KMS-11 (cell line): ENCODE results near the gene SAMD5.

Experiments
- H2AFZ ChIP-seq: fragments of 200-600 bp; sonication (generic); 2 replicates; pipeline ENCODE4 v1.6.1; 2016; ENCODE audit warnings: antibody characterized with exemption, mixed run types, low read depth
- H3K27ac ChIP-seq: fragments of 200-600 bp; sonication (generic); 2 replicates; pipeline ENCODE4 v1.6.1; 2016; ENCODE audit warnings: mild to moderate bottlenecking, mixed run types
- H3K27me3 ChIP-seq: fragments of 200-600 bp; sonication (generic); 2 replicates; pipeline ENCODE4 v1.6.1; 2017; ENCODE audit warnings: mild to moderate bottlenecking, low read depth, mixed run types, moderate library complexity; ENCODE audit not compliant: insufficient read depth
- H3K36me3 ChIP-seq: fragments of 200-600 bp; sonication (generic); 2 replicates; pipeline ENCODE4 v1.6.1; 2017; ENCODE audit warnings: mild to moderate bottlenecking, mixed run types; ENCODE audit not compliant: insufficient read depth
- H3K4me1 ChIP-seq: fragments of 200-600 bp; sonication (generic); 2 replicates; pipeline ENCODE4 v1.6.1; 2016; ENCODE audit warnings: mild to moderate bottlenecking, low read depth, mixed run types; ENCODE audit not compliant: poor library complexity, severe bottlenecking
- H3K4me2 ChIP-seq: fragments of 200-600 bp; sonication (generic); 2 replicates; pipeline ENCODE4 v1.7.0; 2016; ENCODE audit warnings: mild to moderate bottlenecking, mixed run types
- H3K4me3 ChIP-seq: fragments of 200-600 bp; sonication (generic); IDR thresholded peaks from 2 replicates; pipeline ENCODE4 v1.6.1; 2017; ENCODE audit warnings: low read depth, low read length, mixed read lengths; ENCODE audit not compliant: insufficient read depth
- H3K79me2 ChIP-seq: fragments of 200-600 bp; sonication (generic); 2 replicates; pipeline ENCODE4 v1.6.1; 2016; ENCODE audit warnings: low read depth, mixed run types; ENCODE audit not compliant: insufficient read depth
- H3K9ac ChIP-seq: fragments of 200-600 bp; sonication (generic); 2 replicates; pipeline ENCODE4 v1.6.1; 2016; ENCODE audit warnings: mild to moderate bottlenecking, mixed run types
- H4K20me1 ChIP-seq: fragments of 200-600 bp; sonication (generic); 2 replicates; pipeline ENCODE4 v1.6.1; 2016; ENCODE audit warnings: mild to moderate bottlenecking, mixed run types; ENCODE audit not compliant: insufficient read depth
- TF ChIP-seq, protein P1 (sequence below): fragments of 200-600 bp; sonication (generic); conservative IDR thresholded peaks from 2 replicates; pipeline ENCODE4 v1.6.1; 2017; ENCODE audit warnings: low read depth, mild to moderate bottlenecking, antibody characterized with exemption, low read length, moderate library complexity, mixed read lengths

Gene SAMD5

DNA sequence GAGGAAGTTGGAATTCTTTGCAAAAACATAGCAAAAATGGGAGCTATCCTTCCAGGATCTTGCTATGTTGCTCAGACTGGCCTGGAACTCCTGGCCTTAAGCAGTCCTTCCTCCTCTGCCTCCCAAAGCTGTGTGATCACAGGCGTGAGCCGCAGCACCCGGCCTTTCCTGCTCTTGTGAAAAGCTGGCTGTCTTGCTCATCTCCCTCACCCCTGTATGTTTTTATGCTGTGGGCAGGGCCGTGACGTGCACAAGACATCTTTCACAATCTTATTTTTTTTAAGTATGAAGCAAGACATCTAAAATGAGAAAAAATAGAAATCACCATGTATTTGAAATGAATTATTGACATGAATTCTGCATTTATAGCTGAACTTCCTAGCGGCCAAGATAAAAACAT lies 110.4 kb downstream of the SAMD5 start:
- Histone ChIP-seq H3K36me3 (no peaks in the 10 kb centered on the region), H2AFZ (no peak overlapping the region), H3K4me3 (no peak overlapping the region), H3K27ac (no peak overlapping the region), H3K79me2 (no peaks in the 10 kb centered on the region), H4K20me1 (no peaks in the 10 kb centered on the region), H3K4me1 (no peaks in the 10 kb centered on the region), H3K27me3 (no peaks in the 10 kb centered on the region), H3K9ac (no peak overlapping the region), H3K4me2 (no peak overlapping the region)
- TF ChIP-seq, protein P1, sequence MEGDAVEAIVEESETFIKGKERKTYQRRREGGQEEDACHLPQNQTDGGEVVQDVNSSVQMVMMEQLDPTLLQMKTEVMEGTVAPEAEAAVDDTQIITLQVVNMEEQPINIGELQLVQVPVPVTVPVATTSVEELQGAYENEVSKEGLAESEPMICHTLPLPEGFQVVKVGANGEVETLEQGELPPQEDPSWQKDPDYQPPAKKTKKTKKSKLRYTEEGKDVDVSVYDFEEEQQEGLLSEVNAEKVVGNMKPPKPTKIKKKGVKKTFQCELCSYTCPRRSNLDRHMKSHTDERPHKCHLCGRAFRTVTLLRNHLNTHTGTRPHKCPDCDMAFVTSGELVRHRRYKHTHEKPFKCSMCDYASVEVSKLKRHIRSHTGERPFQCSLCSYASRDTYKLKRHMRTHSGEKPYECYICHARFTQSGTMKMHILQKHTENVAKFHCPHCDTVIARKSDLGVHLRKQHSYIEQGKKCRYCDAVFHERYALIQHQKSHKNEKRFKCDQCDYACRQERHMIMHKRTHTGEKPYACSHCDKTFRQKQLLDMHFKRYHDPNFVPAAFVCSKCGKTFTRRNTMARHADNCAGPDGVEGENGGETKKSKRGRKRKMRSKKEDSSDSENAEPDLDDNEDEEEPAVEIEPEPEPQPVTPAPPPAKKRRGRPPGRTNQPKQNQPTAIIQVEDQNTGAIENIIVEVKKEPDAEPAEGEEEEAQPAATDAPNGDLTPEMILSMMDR: no peak
